Fibroblast of lung (primary cell): ENCODE data around the gene GSTK1. TPM values are rescaled to one million over a fixed set of nuclear protein-coding genes. Genes with fewer than 3 reads are reported as not detected.
"Not testable (repeated sequence)": the region's sequence is repeated elsewhere in the genome, so short reads cannot be mapped to it uniquely, and the experiment has no call there.

Source experiments
- DNase-seq, 2 donors: peaks; one replicate each; pipeline versions ENCODE4 v3.0.0 to v3.0.0-alpha.2; 2010; ENCODE audit warnings: low read depth in 2 of 2
- H2AFZ ChIP-seq: 2 replicates; pipeline ENCODE4 v1.5.1; 2012; ENCODE audit warnings: low read length, control low read depth, inconsistent platforms
- H3K27ac ChIP-seq: 2 replicates; pipeline ENCODE4 v1.5.1; 2011; ENCODE audit warnings: low read length, control low read depth; ENCODE audit not compliant: insufficient read depth
- H3K27me3 ChIP-seq: 2 replicates; pipeline ENCODE4 v1.5.1; 2011; ENCODE audit warnings: mild to moderate bottlenecking, low read length; ENCODE audit not compliant: control insufficient read depth, insufficient read depth
- H3K36me3 ChIP-seq: 2 replicates; pipeline ENCODE4 v1.5.1; 2011; ENCODE audit warnings: low read length; ENCODE audit not compliant: control insufficient read depth, insufficient read depth
- H3K4me1 ChIP-seq: 2 replicates; pipeline ENCODE4 v1.5.1; 2011; ENCODE audit warnings: low read length; ENCODE audit not compliant: control insufficient read depth, insufficient read depth; ENCODE audit errors: extremely low read depth
- H3K4me2 ChIP-seq: 2 replicates; pipeline ENCODE4 v1.5.1; 2011; ENCODE audit warnings: low read length, control low read depth; ENCODE audit not compliant: insufficient read depth; ENCODE audit errors: extremely low read depth
- H3K4me3 ChIP-seq, 4 experiments: fragments of 200-600 bp in 1 of 4; sonication (generic) in 1 of 4; replicated peaks in 1 of 4; 2 replicates each; pipeline ENCODE4 v1.5.1; 2011 to 2016; ENCODE audit warnings: low read length in 4 of 4, low read depth in 3 of 4, mild to moderate bottlenecking in 3 of 4, control low read depth in 2 of 4, inconsistent platforms in 1 of 4, mixed read lengths in 1 of 4; ENCODE audit not compliant: insufficient read depth in 1 of 4; ENCODE audit errors: control extremely low read depth in 1 of 4
- H3K79me2 ChIP-seq: 2 replicates; pipeline ENCODE4 v1.5.1; 2012; ENCODE audit warnings: mild to moderate bottlenecking, low read length, inconsistent platforms; ENCODE audit not compliant: control insufficient read depth, insufficient read depth
- H3K9ac ChIP-seq: 2 replicates; pipeline ENCODE4 v1.5.1; 2011; ENCODE audit warnings: mild to moderate bottlenecking, low read length, control low read depth; ENCODE audit not compliant: insufficient read depth
- H3K9me3 ChIP-seq: 2 replicates; pipeline ENCODE4 v1.5.1; 2012; ENCODE audit warnings: low read depth, low read length; ENCODE audit not compliant: control insufficient read depth, insufficient read depth
- H4K20me1 ChIP-seq: 2 replicates; pipeline ENCODE4 v1.5.1; 2011; ENCODE audit warnings: low read length; ENCODE audit not compliant: control insufficient read depth, insufficient read depth; ENCODE audit errors: extremely low read depth
- CTCF ChIP-seq, 2 donors: IDR thresholded peaks in 1 of 2; conservative IDR thresholded peaks in 1 of 2; 1 replicate in 1 of 2; 2 replicates in 1 of 2; pipeline ENCODE4 v1.5.1; 2011 to 2012; ENCODE audit warnings: low read length in 2 of 2, control low read depth in 1 of 2, inconsistent platforms in 1 of 2, low read depth in 1 of 2, mild to moderate bottlenecking in 1 of 2
- EZH2 ChIP-seq: IDR thresholded peaks from 2 replicates; pipeline ENCODE4 v1.5.1; 2012; ENCODE audit warnings: low read length, control low read depth, mild to moderate bottlenecking; ENCODE audit errors: missing control alignments
- polyA plus RNA-seq, 2 donors: library from polyadenylated mRNA; depleted of rRNA in 1 of 2; stranded (reverse) in 1 of 2; unstranded in 1 of 2; fragments of >200 nt; gene quantifications; 2 replicates each; pipeline ENCODE4 v1.2.1, GENCODE V29; 2011 to 2012; ENCODE audit warnings: missing spikeins in 1 of 2
- total RNA-seq: library from RNA; depleted of rRNA; stranded (reverse); fragments of >200 nt; gene quantifications from 2 replicates; pipeline ENCODE4 v1.2.1, GENCODE V29; 2014

The GSTK1 gene
- total and polyA plus RNA-seq, 2 donors (not counting 1 experiment from before 2014, with no cell fraction given) = 110 to 131 TPM

GRCh38 chr7:143258831-143259230, 4.4 kb upstream of the GSTK1 start:
- Histone ChIP-seq H3K27ac (no peak overlapping the region), H3K27me3 (no peaks in the 10 kb centered on the region), H4K20me1 (no peaks in the 10 kb centered on the region), H3K36me3 (no peaks in the 10 kb centered on the region), H3K79me2 (no peaks in the 10 kb centered on the region), H3K4me1 (no peaks in the 10 kb centered on the region), H3K4me3 (no peak overlapping the region), H3K9me3 (no peaks in the 10 kb centered on the region), H2AFZ (peak overlapping the region; percentile 66), H3K4me2 (peak overlapping the region; percentile 27), H3K9ac (no peak overlapping the region)
- DNase-seq = no peak
- TF ChIP-seq EZH2 (no peak), CTCF (conservative IDR thresholded peaks at IDR 0.05 in 1 of 2, IDR thresholded peaks at IDR 0.05 in 1 of 2; ENCODE audit: low read depth in 1 of 2, low read length in 2 of 2) (no peak)

- no peaks in the 10 kb centered on the region for H4K20me1 ChIP-seq
- no peak overlapping the region for H3K27ac ChIP-seq
- H3K4me1 ChIP-seq = peaks cover 2% of the 10 kb centered on the region
- no peaks in the 10 kb centered on the region for H3K27me3 ChIP-seq
- H2AFZ ChIP-seq = no peak overlapping the region
- no peak for TF ChIP-seq EZH2
- TF ChIP-seq CTCF (conservative IDR thresholded peaks at IDR 0.05 in 1 of 2, IDR thresholded peaks at IDR 0.05 in 1 of 2; ENCODE audit: low read depth in 1 of 2, low read length in 2 of 2) = no peak
- H3K4me3 ChIP-seq = no peak overlapping the region
- no peak overlapping the region for H3K4me2 ChIP-seq
- H3K9me3 ChIP-seq = no peaks in the 10 kb centered on the region
- peaks cover 4% of the 10 kb centered on the region for H3K79me2 ChIP-seq
- H3K9ac ChIP-seq = no peak overlapping the region
- H3K36me3 ChIP-seq = no peaks in the 10 kb centered on the region
- no peak for DNase-seq
Observed at GRCh38 chr7:143259765-143260164, 3.5 kb upstream of the GSTK1 start.

GRCh38 chr7:143261901-143262300, 1.3 kb upstream of the GSTK1 start:
- H3K27me3 ChIP-seq = no peaks in the 10 kb centered on the region
- H3K4me3 ChIP-seq = no peak overlapping the region
- no peak for TF ChIP-seq CTCF (conservative IDR thresholded peaks at IDR 0.05 in 1 of 2, IDR thresholded peaks at IDR 0.05 in 1 of 2; ENCODE audit: low read depth in 1 of 2, low read length in 2 of 2)
- TF ChIP-seq EZH2 = no peak
- H3K4me2 ChIP-seq = no peak overlapping the region
- H4K20me1 ChIP-seq = no peaks in the 10 kb centered on the region
- peaks cover 4% of the 10 kb centered on the region for H3K79me2 ChIP-seq
- no peaks in the 10 kb centered on the region for H3K9me3 ChIP-seq
- H3K27ac ChIP-seq = no peak overlapping the region
- H3K4me1 ChIP-seq = peaks cover 2% of the 10 kb centered on the region
- H3K36me3 ChIP-seq = no peaks in the 10 kb centered on the region
- DNase-seq = no peak
- no peak overlapping the region for H3K9ac ChIP-seq
- no peak overlapping the region for H2AFZ ChIP-seq

- not testable (repeated sequence) for H3K9ac ChIP-seq, H3K9me3 ChIP-seq, H3K27ac ChIP-seq, H3K27me3 ChIP-seq, H3K79me2 ChIP-seq, H3K36me3 ChIP-seq, DNase-seq, H4K20me1 ChIP-seq, H3K4me1 ChIP-seq
- H3K4me3 ChIP-seq = peak overlapping the region; percentile 70 to 98 (median 76)
- H3K4me2 ChIP-seq = peak overlapping the region; percentile 91
- peak overlapping the region; percentile 82 for H2AFZ ChIP-seq
Observed at GRCh38 chr7:143264196-143264568, 941 bp downstream of the GSTK1 start.
